ENCODE data around the gene MYBPC2.

The MYBPC2 gene

DNA sequence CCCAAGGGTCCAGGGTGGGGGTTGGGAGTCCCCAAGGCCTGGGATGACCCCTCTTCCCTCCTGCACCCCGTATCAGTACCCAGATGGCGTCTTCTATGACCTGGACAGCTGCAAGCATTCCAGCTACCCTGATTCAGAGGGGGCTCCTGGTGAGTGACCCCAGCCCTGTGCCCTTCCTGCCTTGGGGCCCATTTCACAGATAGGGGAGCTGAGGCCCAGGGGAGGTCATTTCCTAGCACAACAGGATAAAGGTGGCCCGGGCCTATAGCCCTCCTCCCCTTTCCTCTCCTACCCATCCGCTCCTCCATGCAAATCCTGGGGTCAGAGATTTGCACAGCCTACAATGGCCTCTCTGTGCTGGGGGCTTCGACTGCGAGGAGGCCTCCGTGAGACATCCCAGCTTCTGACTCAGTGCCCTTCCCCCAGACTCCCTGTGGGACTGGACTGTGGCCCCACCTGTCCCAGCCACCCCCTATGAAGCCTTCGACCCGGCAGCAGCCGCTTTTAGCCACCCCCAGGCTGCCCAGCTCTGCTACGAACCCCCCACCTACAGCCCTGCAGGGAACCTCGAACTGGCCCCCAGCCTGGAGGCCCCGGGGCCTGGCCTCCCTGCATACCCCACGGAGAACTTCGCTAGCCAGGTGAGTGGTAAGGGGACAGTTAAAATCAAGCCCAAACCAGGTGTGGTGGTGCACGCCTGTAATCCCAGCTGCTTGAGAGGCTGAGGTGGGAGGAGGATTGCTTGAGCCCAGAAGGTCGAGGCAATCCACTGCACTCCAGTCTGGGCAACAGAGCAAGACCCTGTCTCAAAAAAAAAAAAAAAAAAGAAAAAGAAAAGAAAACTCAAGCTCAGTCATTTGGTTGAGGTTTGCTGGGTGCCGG, 10.1 kb upstream of the MYBPC2 start:
- no peak for DNase-seq (ENCODE audit: extremely low read depth, insufficient read length)
- Histone ChIP-seq H3K27me3 (replicated peaks; ENCODE audit: control insufficient read depth, insufficient read depth, low read length) (no peaks in the 10 kb centered on the region), H3K36me3 (ENCODE audit: control insufficient read depth, insufficient read depth, low read length) (peaks cover 6% of the 10 kb centered on the region), H3K4me3 (replicated peaks; ENCODE audit: low read depth, low read length) (peak overlapping the region; percentile 20; the same call in 1 of the 2 replicates)
- TF ChIP-seq, protein P1, sequence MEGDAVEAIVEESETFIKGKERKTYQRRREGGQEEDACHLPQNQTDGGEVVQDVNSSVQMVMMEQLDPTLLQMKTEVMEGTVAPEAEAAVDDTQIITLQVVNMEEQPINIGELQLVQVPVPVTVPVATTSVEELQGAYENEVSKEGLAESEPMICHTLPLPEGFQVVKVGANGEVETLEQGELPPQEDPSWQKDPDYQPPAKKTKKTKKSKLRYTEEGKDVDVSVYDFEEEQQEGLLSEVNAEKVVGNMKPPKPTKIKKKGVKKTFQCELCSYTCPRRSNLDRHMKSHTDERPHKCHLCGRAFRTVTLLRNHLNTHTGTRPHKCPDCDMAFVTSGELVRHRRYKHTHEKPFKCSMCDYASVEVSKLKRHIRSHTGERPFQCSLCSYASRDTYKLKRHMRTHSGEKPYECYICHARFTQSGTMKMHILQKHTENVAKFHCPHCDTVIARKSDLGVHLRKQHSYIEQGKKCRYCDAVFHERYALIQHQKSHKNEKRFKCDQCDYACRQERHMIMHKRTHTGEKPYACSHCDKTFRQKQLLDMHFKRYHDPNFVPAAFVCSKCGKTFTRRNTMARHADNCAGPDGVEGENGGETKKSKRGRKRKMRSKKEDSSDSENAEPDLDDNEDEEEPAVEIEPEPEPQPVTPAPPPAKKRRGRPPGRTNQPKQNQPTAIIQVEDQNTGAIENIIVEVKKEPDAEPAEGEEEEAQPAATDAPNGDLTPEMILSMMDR (IDR thresholded peaks at IDR 0.05; ENCODE audit: insufficient read depth, low read length, poor library complexity, severe bottlenecking) = no peak

DNA sequence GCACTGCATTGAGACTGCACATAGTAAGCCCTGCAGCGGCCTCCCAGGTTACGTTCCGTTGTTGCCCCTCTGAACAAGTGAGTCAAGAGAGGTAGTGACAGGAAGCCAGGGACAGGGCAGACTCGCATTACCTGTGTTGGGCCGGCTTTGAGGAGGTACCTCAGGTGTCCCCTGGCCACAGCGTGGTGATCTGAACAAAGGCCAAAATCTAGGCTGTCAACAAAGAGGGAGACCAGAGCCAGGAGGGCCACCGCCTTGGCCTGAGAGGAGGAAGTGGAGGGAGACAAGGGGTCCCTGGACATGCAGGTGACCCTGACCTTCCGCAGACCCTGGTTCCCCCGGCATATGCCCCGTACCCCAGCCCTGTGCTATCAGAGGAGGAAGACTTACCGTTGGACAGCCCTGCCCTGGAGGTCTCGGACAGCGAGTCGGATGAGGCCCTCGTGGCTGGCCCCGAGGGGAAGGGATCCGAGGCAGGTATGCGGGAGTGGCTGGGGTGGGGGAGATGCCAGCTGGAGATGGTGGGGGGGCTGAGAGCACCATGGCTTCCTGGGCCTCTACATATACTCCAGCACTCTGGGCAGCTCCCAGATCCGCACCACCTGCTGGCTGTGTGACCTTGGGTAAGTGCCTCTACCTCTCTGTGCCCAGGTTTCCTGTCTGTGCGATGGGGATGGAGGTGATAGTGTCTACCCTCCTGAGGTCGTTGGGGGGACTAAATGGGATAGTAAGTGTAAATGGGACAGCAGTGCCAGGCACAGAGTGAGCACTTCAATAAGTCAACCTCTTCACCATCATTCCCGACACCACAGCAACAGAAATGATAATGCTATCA, 9.2 kb upstream of the MYBPC2 start:
- Histone ChIP-seq H3K4me3 (replicated peaks; ENCODE audit: low read depth, low read length) (no peak overlapping the region), H3K36me3 (ENCODE audit: control insufficient read depth, insufficient read depth, low read length) (peaks cover 6% of the 10 kb centered on the region), H3K27me3 (replicated peaks; ENCODE audit: control insufficient read depth, insufficient read depth, low read length) (no peaks in the 10 kb centered on the region)
- TF ChIP-seq, protein P1 (IDR thresholded peaks at IDR 0.05; ENCODE audit: insufficient read depth, low read length, poor library complexity, severe bottlenecking) = no peak
- no peak for DNase-seq (ENCODE audit: extremely low read depth, insufficient read length)

GRCh38 chr19:50425581-50425980, 7.1 kb upstream of the MYBPC2 start:
- Histone ChIP-seq H3K36me3 (ENCODE audit: control insufficient read depth, insufficient read depth, low read length) (peaks cover 6% of the 10 kb centered on the region), H3K27me3 (replicated peaks; ENCODE audit: control insufficient read depth, insufficient read depth, low read length) (no peaks in the 10 kb centered on the region), H3K4me3 (replicated peaks; ENCODE audit: low read depth, low read length) (no peak overlapping the region)
- TF ChIP-seq, protein P1 (IDR thresholded peaks at IDR 0.05; ENCODE audit: insufficient read depth, low read length, poor library complexity, severe bottlenecking) = no peak
- no peak for DNase-seq (ENCODE audit: extremely low read depth, insufficient read length)

GRCh38 chr19:50427318-50427925, 5.3 kb upstream of the MYBPC2 start:
- Histone ChIP-seq H3K27me3 (replicated peaks; ENCODE audit: control insufficient read depth, insufficient read depth, low read length) (no peaks in the 10 kb centered on the region), H3K4me3 (replicated peaks; ENCODE audit: low read depth, low read length) (no peak overlapping the region), H3K36me3 (ENCODE audit: control insufficient read depth, insufficient read depth, low read length) (peaks cover 3% of the 10 kb centered on the region)
- no peak for DNase-seq (ENCODE audit: extremely low read depth, insufficient read length)
- TF ChIP-seq, protein P1 (IDR thresholded peaks at IDR 0.05; ENCODE audit: insufficient read depth, low read length, poor library complexity, severe bottlenecking) = no peak

- peaks cover 2% of the 10 kb centered on the region; the same call in 1 of the 2 replicates for H3K36me3 ChIP-seq (ENCODE audit: control insufficient read depth, insufficient read depth, low read length)
- no peak overlapping the region for H3K4me3 ChIP-seq (replicated peaks; ENCODE audit: low read depth, low read length)
- peak; percentile 81 for DNase-seq (ENCODE audit: extremely low read depth, insufficient read length)
- TF ChIP-seq, protein P1 (IDR thresholded peaks at IDR 0.05; ENCODE audit: insufficient read depth, low read length, poor library complexity, severe bottlenecking) = no peak
- H3K27me3 ChIP-seq (replicated peaks; ENCODE audit: control insufficient read depth, insufficient read depth, low read length) = no peaks in the 10 kb centered on the region
Measured at GRCh38 chr19:50427997-50428425, 4.7 kb upstream of the MYBPC2 start.
